ENCODE results near the gene ZDHHC11B. TPM values are rescaled to one million over a fixed set of nuclear protein-coding genes. Genes with fewer than 3 reads are reported as not detected.
"Not testable (repeated sequence)": the region's sequence is repeated elsewhere in the genome, so short reads cannot be mapped to it uniquely, and the experiment has no call there.

Gene ZDHHC11B
- total RNA-seq, 1 donor from 2014 or later: 0.60 TPM

DNA sequence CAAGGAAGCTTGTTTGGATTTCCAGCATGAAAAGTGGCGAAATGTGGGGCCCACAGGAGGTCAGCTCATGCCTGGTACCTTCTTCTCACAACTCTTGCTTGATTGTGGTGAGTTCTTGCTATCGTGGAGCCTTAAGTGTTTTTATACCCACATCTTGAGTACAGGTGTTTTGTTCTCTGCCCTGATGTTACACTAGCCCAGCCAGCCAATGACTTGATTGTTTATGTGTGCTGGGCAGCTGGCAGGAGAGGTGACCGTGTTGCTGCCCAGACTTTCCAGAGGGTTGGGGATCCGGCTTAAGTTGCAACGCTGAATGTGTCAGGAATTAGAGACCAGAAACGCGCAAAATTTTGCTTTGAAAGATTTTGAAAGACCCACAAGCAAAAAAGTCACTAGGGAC, 67.4 kb downstream of the ZDHHC11B start:
- peaks cover 55% of the 10 kb centered on the region for H3K27me3 ChIP-seq
- peaks cover 11% of the 10 kb centered on the region for H3K27me3 Mint-ChIP-seq (ENCODE audit: insufficient read depth, low read depth)
- no peak overlapping the region for H3K9ac ChIP-seq

DNA sequence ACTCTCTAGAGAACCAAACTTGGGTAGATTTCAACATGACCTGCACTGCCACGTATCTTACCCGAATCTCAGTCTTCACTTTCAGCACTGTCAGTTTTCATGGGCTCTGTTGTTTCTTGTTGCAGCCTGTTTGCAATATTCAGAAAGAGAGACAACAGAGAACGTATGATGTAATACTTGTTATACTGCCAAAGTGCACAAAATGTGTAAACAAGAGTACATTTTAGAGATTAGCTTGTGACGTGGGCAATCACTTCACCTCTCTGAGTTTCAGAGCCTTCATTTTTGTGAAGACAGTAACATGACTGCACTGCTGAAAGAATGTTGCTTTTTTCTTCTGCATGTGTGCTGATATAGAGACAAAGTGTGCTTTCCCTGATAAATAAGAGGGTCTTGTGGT, 67.8 kb downstream of the ZDHHC11B start:
- not testable (repeated sequence) for H3F3A ChIP-seq (ENCODE audit: low read depth); H2AFZ ChIP-seq (replicated peaks); H3K4me2 ChIP-seq; DNase-seq (ENCODE audit: low spot score); H3K4me3 Mint-ChIP-seq; H3K9me3 ChIP-seq (ENCODE audit: low read depth); H3K4me3 ChIP-seq; H3K4me1 ChIP-seq; H3K27ac Mint-ChIP-seq; H3K36me3 ChIP-seq; H3K9ac ChIP-seq; H3K79me2 ChIP-seq (ENCODE audit: low read depth); H3K36me3 Mint-ChIP-seq; H4K20me1 ChIP-seq (ENCODE audit: low read depth); H3K4me1 Mint-ChIP-seq; H3K27ac ChIP-seq
- Mint-ChIP-seq H3K9me3 (peaks cover 39% of the 10 kb centered on the region), H3K27me3 (ENCODE audit: insufficient read depth, low read depth) (peaks cover 11% of the 10 kb centered on the region)
- H3K27me3 ChIP-seq: peaks cover 51% of the 10 kb centered on the region

More for the DNA sequence above, 67.4 kb downstream of the ZDHHC11B start:
- H3K79me2 ChIP-seq (ENCODE audit: low read depth): no peaks in the 10 kb centered on the region
- H4K20me1 ChIP-seq (ENCODE audit: low read depth): no peaks in the 10 kb centered on the region
- H3K4me3 Mint-ChIP-seq: no peak overlapping the region
- H3K9me3 ChIP-seq (ENCODE audit: low read depth): peaks cover 3% of the 10 kb centered on the region
- TF ChIP-seq EZH2 (IDR thresholded peaks at IDR 0.05) (no peak), EZH2phosphoT487 (IDR thresholded peaks at IDR 0.05) (no peak)
- TF ChIP-seq, protein P1, sequence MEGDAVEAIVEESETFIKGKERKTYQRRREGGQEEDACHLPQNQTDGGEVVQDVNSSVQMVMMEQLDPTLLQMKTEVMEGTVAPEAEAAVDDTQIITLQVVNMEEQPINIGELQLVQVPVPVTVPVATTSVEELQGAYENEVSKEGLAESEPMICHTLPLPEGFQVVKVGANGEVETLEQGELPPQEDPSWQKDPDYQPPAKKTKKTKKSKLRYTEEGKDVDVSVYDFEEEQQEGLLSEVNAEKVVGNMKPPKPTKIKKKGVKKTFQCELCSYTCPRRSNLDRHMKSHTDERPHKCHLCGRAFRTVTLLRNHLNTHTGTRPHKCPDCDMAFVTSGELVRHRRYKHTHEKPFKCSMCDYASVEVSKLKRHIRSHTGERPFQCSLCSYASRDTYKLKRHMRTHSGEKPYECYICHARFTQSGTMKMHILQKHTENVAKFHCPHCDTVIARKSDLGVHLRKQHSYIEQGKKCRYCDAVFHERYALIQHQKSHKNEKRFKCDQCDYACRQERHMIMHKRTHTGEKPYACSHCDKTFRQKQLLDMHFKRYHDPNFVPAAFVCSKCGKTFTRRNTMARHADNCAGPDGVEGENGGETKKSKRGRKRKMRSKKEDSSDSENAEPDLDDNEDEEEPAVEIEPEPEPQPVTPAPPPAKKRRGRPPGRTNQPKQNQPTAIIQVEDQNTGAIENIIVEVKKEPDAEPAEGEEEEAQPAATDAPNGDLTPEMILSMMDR (IDR thresholded peaks at IDR 0.05): no peak
- H3F3A ChIP-seq (ENCODE audit: low read depth): no peaks in the 10 kb centered on the region
- DNase-seq (ENCODE audit: low spot score): no peak
- peaks cover 4% of the 10 kb centered on the region for H3K36me3 Mint-ChIP-seq
- H3K36me3 ChIP-seq: no peaks in the 10 kb centered on the region
- H3K4me1 ChIP-seq: peaks cover 3% of the 10 kb centered on the region
- no peak overlapping the region for H3K27ac ChIP-seq
- no peak overlapping the region for H3K4me3 ChIP-seq
- peaks cover 3% of the 10 kb centered on the region for H3K4me1 Mint-ChIP-seq
- H3K27ac Mint-ChIP-seq: no peak overlapping the region
- no peak overlapping the region for H3K4me2 ChIP-seq
- H2AFZ ChIP-seq (replicated peaks): no peak overlapping the region
- peaks cover 39% of the 10 kb centered on the region for H3K9me3 Mint-ChIP-seq

DNA sequence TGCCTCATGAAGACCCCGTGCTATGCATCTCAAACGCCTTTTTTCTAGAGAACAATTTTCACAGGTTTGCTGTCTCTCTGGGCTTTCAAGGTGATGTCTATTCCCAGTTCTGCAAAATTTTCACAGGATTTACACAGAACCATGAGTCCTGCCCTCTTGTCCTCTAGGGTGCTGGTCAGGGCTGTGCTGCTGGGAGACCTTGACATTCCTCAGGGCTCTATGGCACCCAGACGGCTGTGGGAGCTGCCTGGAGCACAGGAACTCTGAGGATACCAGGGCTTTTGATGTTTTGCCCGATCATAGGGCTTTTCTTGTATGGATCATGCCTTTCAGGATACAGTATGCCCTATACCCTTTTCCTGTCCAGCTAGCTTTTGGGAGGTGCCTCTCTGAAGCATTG, 68.9 kb downstream of the ZDHHC11B start:
- not testable (repeated sequence) for H3K27ac ChIP-seq; H3K36me3 ChIP-seq; H2AFZ ChIP-seq (replicated peaks); H3K4me1 ChIP-seq; H3K9me3 ChIP-seq (ENCODE audit: low read depth); H3K36me3 Mint-ChIP-seq; H3K4me2 ChIP-seq; H4K20me1 ChIP-seq (ENCODE audit: low read depth); H3K27ac Mint-ChIP-seq; H3K79me2 ChIP-seq (ENCODE audit: low read depth); H3F3A ChIP-seq (ENCODE audit: low read depth); DNase-seq (ENCODE audit: low spot score); H3K4me1 Mint-ChIP-seq; H3K9ac ChIP-seq; H3K4me3 Mint-ChIP-seq; H3K4me3 ChIP-seq
- Mint-ChIP-seq H3K27me3 (ENCODE audit: insufficient read depth, low read depth) (peaks cover 14% of the 10 kb centered on the region), H3K9me3 (peaks cover 34% of the 10 kb centered on the region)
- peaks cover 42% of the 10 kb centered on the region for H3K27me3 ChIP-seq

DNA sequence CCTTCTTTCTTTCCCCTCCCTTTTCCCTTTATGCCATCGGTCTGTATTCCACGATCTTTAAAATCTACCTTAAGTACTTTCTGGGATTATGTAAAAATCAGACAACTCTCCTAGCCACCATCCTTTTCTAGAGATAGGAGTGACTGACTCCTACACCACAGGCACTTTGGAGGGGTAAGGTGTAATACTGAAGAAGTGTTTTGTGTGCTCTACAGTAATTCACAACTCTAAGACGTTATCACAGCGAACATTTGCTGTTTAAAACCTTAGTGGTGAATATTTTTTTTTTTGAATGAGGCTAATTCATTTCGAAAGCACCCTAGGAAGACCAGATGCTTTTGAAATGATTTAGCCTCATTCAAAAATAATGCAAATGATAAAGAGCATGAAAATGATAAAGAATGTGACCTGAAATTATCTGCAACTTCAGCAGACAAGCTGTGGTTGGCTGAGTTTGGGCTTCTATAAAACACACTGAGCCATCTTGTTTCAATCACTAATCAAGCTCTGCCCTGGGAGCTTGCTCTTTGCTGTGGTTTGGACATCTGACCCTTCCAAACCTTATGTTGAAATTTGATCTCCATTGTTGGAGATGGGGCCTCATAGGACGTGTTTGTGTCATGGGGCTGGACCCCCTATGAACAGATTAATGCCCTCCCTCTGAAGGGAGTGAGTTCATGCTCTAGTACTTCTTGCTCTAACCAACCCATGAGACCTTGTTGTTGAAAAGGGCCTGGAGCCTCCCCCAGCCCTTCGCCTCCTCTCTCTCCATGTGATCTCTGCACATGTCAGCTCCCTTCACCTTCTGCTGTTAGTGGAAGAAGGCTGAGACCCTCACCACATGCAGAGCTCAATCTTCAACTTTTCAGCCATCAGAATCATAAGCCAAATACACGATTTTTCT, 70.1 kb downstream of the ZDHHC11B start:
- H3K4me1 Mint-ChIP-seq; H3K4me1 ChIP-seq; H3K4me3 ChIP-seq; H3K4me2 ChIP-seq; H3K36me3 ChIP-seq; H3F3A ChIP-seq (ENCODE audit: low read depth); H3K27ac Mint-ChIP-seq; H3K9me3 ChIP-seq (ENCODE audit: low read depth); H3K9ac ChIP-seq; H3K79me2 ChIP-seq (ENCODE audit: low read depth); H4K20me1 ChIP-seq (ENCODE audit: low read depth); H2AFZ ChIP-seq (replicated peaks); H3K4me3 Mint-ChIP-seq; H3K36me3 Mint-ChIP-seq; DNase-seq (ENCODE audit: low spot score); H3K27ac ChIP-seq: not testable (repeated sequence)
- H3K27me3 Mint-ChIP-seq (ENCODE audit: insufficient read depth, low read depth): peaks cover 17% of the 10 kb centered on the region
- H3K27me3 ChIP-seq: peaks cover 31% of the 10 kb centered on the region
- H3K9me3 Mint-ChIP-seq: peaks cover 29% of the 10 kb centered on the region

DNA sequence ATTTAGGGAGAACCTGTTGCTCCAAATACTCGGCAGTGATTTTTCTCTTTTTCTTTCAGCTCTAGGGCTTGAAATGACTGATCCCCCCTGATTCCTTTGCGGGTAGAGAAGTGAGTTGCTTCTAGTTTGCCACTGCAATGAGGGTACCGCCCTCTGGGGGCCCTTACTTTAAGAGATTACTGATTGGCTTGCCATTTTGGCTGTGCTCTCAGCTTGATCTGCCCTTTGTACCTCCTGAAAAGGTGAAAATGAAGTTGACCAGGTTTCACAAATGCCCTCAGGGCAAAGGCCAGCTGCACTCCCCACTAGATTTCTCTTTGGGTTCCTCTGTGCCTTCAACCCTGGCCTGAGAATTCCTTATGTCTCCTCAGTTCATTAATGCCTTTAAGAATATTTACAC, 70.8 kb downstream of the ZDHHC11B start:
- H4K20me1 ChIP-seq (ENCODE audit: low read depth); H3K36me3 Mint-ChIP-seq; H3K4me1 Mint-ChIP-seq; H3K79me2 ChIP-seq (ENCODE audit: low read depth); H3K9me3 ChIP-seq (ENCODE audit: low read depth); H3K27ac Mint-ChIP-seq; H3K9ac ChIP-seq; H3K4me1 ChIP-seq; H3K36me3 ChIP-seq; H3K27ac ChIP-seq; H3K4me2 ChIP-seq; H3K4me3 ChIP-seq; H3K4me3 Mint-ChIP-seq; H2AFZ ChIP-seq (replicated peaks); H3F3A ChIP-seq (ENCODE audit: low read depth); DNase-seq (ENCODE audit: low spot score): not testable (repeated sequence)
- H3K27me3 ChIP-seq: peaks cover 23% of the 10 kb centered on the region
- Mint-ChIP-seq H3K27me3 (ENCODE audit: insufficient read depth, low read depth) (peaks cover 17% of the 10 kb centered on the region), H3K9me3 (peaks cover 25% of the 10 kb centered on the region)

DNA sequence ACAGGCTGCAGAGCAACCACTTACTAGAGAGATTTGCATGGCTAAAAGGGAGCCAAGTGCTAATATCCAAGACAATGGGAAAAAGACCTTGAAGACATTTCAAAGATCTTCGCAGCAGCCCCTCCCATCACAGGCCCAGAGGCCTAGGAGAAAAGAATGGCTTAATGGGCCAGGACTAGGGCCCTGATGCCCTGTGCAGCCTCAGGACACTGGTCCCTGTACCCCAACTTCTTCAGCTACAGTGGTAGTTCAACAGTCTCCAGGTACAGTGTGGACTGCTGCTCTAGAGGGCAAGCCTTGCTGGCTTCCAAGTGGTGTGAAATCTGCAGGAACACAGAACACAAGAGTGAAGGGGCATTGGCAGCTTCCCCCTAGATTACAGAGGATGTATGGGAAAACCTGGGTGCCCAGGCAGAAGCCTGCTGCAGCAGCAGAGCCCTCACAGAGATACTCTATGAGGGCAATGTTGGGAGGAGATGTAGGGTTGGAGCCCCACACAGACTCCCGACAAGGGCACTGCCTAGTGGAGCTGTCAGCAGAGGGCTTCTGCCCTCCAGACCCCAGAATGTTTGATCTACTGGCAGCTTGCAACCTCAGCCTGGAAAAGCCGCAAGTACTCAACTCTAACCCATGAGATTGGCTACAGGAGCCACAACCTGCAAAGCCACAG, 75.5 kb downstream of the ZDHHC11B start:
- H2AFZ ChIP-seq (replicated peaks); H3K4me3 ChIP-seq; H3K79me2 ChIP-seq (ENCODE audit: low read depth); H3K27me3 Mint-ChIP-seq (ENCODE audit: insufficient read depth, low read depth); H3F3A ChIP-seq (ENCODE audit: low read depth); H3K4me1 ChIP-seq; H4K20me1 ChIP-seq (ENCODE audit: low read depth); H3K27ac Mint-ChIP-seq; H3K9me3 Mint-ChIP-seq; H3K4me2 ChIP-seq; H3K9ac ChIP-seq; H3K27ac ChIP-seq; H3K36me3 Mint-ChIP-seq; H3K36me3 ChIP-seq; H3K4me3 Mint-ChIP-seq; H3K4me1 Mint-ChIP-seq; DNase-seq (ENCODE audit: low spot score); H3K9me3 ChIP-seq (ENCODE audit: low read depth): not testable (repeated sequence)
- H3K27me3 ChIP-seq: peaks cover 20% of the 10 kb centered on the region

DNA sequence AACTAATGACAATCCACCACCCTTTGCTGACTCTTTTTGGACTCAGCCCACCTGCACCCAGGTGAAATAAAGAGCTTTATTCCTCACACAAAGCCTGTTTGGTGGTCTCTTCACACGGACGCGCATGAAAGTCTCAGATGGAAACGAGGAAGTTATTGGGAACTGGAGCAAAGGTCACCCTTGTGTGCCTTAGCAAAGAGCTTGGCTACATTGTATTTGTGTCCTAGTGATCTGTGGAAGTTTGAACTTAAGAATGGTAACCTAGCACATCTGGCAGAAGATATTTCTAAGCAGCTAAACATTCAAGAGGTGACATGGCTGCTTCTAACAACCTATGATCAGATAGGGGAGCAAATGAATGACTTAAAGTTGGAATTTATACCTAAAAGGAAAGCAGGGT, 76.2 kb downstream of the ZDHHC11B start:
- not testable (repeated sequence) for H3K27me3 Mint-ChIP-seq (ENCODE audit: insufficient read depth, low read depth); H3K4me1 Mint-ChIP-seq; DNase-seq (ENCODE audit: low spot score); H3K27ac Mint-ChIP-seq; H3K9me3 Mint-ChIP-seq; H2AFZ ChIP-seq (replicated peaks); H3K36me3 ChIP-seq; H3F3A ChIP-seq (ENCODE audit: low read depth); H3K9me3 ChIP-seq (ENCODE audit: low read depth); H3K4me3 Mint-ChIP-seq; H3K4me1 ChIP-seq; H3K4me3 ChIP-seq; H3K9ac ChIP-seq; H3K36me3 Mint-ChIP-seq; H3K27ac ChIP-seq; H3K4me2 ChIP-seq; H3K79me2 ChIP-seq (ENCODE audit: low read depth); H4K20me1 ChIP-seq (ENCODE audit: low read depth)
- peaks cover 25% of the 10 kb centered on the region for H3K27me3 ChIP-seq

Measured in neural progenitor cell (in vitro differentiated cells).